GM18909 (cell line): ENCODE measurements around the gene GLI2.

Experiments used
- ATAC-seq: cut with Tn5 transposase; IDR thresholded peaks from one replicate; pipeline ENCODE4 v1.9.1; 2021; ENCODE audit warnings: mild to moderate bottlenecking; ENCODE audit not compliant: unreplicated experiment, poor library complexity

The GLI2 gene

DNA sequence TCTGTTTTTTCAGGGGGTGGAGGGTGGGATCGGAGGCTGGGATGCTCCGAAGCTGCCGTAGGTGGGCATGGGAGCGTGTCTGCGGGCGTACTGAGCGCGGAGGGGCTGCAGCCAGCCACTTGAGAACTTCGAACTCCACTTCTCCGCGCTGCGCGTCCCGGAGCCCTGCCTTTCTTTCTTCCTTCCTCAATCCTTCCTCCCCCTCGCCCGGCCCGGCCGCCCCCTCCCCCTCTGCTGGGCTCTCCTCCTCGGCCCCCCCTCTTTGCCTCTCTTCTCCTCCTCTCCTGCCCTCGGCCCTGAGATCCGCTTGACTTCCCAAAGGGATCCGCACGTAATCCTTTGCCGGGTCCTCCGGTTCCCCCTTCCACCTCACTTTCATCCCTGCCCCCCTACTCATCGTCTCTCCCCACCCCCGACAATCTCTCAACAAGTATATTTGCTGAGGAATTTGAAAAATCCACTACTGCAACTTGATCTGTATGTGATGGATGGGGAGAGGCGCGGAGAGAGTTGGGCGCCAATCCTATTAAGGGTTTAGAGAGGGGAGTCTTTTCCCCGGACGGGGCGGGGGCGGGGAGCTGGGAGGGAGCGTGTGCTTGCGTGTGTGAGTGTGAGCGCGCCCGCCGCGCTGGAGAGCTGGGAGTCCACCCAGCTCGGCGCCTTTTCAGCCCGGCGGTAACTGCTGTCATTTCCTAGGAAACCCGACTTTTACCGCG, 1.1 kb downstream of the GLI2 start:
- ATAC-seq: no peak

DNA sequence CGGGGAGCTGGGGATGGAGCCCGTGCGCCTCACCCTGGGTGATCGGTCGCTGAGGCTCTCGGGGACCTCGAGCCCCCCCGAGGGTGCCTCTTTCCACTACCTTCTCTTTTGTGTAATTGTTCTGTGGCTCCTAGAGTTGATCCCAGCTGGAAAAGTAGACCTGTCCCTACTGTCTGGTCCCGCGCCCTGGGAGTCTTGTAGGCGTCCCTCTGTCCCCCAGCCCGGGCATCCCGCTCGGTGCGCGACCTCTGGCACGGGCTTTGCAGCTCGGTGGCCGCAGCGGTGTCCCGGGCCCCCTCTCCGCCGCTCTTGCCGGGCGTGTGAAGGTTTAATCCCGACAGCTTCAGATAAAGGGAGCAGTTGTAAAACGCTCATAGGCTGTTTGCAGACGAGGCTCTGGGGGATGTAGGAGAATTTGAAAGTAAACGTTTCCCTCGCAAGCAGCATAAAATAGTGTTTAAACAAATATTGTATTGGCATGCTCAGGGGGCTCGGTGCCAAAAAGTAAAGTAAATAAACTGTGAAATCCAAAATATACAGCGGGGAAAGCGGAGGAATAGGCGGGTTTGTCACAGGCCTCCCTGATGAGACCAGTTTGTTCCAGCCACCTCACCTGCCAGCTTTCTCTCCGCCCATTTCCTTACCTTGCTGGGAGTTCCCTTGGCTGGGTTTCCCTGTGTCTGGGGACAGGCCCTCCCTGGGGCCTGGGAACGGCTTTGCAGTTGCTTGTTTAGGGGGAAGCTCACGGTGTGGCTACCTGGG, 1.9 kb downstream of the GLI2 start:
- no peak for ATAC-seq

DNA sequence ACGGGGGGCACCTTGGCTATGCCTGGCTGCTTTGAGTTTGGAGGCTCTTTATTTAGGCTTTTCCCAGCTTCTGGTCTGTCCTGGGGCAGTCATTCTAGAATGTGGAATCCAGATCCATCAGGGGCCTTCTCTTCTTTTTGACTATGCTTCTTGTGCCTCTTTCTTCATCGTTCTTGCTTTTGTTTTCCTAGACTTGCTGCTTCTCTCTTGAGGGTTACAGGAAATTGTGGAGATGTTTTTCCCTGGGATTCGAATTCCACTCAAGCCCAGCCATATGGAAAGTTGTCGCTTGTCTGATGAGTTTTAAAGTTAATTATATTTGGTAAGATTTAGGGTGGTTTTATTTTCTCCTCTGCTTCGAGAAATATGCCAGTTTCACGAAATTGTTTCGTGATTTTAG, 2.4 kb downstream of the GLI2 start:
- no peak for ATAC-seq

DNA sequence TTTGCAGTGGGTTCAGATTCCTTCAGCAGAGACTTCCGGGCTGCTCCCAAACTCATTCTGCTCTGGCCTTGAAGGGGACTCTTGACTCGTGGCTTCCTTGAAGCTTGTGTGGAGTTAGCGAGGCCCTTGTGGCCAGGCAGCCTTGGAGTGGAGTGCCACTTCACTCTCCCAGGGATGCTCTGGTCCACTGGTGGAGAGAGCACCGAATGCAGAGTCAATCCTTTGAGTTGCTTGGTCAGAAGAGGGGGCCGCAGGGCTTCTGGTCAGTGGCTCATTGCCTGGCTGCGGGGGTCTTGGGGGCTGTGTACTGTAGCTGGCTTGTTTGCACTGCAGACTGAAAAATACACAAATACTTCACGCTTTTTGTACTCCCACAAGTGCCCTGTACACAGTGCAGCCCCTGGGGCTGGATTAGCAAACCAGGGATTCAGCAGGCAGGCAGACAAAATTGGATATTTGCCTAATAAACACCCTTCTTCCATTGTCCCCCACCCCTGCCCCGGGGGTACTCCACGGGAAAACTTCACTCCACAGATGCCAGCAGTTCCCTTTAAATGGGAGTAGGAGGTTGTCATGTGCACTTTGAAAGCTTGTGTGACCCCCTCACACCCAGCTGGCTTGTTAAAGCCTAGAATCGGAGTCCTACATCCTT, 3.2 kb downstream of the GLI2 start:
- no peak for ATAC-seq

DNA sequence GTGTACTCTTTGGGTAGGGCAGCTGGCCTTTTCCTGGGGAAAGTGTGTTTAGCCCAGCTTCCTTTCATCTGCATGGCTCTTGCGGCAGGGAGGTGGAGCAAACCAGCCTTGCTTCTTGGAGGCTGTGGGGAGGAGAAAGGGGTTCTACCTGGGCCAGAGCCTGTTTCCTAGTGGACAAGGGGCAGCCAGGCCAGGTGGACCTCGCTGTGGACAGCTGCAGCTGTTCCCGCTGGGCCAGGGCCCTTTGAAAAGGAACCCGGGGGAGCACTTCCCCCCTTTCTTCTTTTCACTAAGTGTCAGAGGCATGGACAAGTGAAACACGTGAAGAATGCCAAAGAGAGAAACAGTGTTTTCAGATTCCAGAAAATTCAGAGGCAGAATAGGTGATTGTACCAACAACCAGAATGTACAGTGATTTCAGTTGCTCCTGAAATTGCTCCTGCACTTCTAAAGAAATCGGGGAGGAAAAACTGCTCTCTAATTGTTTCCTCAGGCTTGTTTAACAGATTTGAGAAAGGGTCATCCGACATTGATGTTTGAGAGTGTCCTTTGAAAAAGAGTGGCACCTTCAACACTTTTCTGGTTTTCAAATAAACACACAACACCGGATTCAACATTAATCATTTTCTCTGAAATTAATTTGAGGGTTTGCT, 3.9 kb downstream of the GLI2 start:
- no peak for ATAC-seq

DNA sequence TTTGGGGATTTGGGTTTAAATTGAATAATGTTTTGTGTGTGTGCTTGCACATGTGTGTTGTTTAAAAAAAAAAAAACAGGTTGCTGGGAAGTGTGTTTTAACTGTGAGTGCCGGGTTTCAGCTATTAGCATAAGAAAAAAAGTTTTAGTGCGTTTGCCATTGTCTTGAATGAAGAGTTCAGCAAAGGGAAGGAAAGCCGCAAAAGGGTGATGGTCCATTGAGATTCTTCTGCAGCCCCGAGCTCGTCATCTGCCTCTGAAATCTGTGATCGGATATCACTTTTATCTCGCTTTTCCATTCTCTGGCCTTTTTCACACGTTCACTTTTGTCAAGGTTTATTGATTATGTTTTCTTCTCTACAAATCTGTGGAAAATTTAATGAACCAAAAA, 4.7 kb downstream of the GLI2 start:
- ATAC-seq: no peak

DNA sequence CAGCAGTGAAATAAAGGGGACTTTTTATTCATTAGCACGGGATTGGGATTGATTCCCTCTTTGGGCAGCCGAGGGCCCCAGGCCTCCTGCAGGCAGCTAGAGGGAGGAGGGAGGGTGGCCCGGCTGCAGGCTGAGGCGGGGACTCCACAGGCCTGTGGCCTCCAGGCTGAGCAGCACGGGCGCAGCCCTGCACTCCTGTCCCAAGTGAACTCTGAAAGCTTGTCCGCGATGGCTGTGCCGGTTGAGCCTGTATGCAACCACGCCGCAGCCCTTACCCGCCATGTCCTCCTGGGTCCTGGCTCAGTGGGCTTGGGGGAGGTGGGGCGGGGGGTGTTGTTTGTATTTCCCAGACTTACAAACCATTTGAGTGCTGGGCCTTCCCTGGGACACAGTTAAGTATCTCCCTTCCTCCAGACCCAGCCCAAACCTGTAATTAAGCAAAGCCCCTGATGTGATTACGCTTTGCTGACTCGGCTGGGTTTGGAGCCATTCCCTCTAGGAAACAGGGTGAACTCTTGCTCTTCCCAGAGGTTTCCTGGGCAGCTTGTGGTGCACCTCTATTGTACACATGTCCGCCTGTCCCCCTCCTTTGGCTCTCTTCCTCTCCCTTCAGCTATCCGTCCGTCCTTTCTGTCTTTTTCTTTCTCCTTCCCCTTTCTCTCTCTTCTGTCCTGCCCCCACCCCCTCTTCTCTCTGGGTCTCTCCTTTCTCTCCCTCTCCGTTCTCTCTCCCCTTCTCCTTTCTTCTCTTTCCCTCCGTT, 5.3 kb downstream of the GLI2 start:
- no peak for ATAC-seq

DNA sequence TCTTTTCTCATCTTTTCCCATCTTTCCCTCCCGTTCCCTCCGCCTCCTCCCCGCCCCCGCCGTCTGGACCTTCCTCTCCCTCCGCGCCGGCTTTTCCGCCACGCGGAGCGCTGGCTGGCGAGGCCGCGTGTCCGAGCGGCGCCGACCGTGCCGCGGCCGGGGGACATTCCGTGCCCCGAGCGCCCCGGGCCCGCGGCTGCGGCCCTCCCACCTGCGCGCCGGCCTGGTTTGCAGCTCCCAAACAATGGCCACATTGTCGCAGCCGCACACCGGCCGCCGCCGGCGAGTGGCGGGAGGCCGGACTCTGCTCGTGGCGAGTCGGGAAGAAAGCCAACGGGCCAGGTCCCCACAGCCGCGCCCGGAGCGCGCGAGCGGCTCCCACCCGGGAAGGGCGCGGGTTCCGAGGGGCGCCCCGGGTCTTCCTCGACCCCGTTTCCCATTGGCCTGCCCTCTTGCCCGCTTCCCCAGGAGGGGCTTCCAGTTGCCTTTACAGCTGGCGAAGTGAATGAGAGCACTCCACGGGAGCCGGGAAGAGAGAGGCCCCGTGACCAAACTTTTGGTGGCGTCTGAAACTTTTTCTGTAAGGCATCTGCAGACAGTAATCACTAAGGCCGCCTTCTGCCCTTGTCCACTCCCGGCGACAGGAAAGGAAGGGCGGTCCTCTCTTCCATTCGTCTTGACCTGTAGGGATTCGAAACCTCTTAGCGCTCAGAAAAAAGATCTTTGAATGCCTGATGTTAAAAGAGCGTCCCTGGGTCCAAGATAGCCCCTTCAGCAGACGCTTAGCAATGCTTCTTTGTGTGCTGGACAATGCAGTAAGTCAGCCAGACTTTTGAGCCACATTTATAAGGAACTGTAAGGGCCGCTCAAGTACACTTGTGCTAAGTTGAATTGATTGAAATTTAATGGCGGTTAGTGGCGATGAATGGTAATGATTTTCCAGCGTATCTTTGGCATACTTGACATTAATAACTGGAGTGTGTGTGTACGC, 6.2 kb downstream of the GLI2 start:
- no peak for ATAC-seq

DNA sequence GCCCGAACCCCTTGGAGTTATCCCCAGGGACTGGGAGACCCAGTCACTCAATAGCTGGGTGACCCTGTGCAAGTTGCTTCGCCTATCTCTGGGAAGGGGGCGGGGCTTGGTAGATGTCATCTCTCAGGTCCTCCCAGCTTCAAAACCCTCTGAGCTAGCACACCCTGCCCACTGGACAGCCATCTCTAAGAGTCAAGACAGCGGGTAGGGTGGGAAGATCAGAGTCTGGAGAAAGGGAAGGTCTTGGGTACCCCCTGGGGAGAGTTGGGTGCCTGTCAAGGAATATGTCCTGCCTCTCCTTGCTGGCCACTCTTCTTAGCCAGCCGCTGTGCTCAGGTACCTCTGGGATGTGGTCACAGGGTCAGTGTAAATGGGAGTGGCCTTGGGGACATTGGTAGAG, 8.0 kb downstream of the GLI2 start:
- ATAC-seq: no peak

DNA sequence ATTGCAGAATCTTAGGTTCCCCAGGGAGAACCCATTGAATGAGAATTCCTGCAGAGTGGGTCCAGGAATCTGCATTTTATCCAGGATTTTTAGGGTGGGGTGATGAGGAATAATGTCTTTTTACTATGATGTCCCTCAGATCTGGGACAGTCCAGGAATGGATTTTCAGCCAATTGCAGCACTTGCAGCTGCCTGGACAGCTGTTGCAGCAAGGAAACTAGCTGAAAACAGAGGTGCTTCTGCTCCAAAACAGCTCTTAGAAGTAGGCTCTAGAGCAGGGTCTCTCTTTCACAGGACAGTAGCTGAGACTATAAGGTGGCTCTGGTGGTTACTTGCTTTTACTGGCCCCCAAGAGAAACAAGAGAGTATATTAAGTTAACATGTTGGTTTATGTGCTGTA, 9.1 kb downstream of the GLI2 start:
- no peak for ATAC-seq

DNA sequence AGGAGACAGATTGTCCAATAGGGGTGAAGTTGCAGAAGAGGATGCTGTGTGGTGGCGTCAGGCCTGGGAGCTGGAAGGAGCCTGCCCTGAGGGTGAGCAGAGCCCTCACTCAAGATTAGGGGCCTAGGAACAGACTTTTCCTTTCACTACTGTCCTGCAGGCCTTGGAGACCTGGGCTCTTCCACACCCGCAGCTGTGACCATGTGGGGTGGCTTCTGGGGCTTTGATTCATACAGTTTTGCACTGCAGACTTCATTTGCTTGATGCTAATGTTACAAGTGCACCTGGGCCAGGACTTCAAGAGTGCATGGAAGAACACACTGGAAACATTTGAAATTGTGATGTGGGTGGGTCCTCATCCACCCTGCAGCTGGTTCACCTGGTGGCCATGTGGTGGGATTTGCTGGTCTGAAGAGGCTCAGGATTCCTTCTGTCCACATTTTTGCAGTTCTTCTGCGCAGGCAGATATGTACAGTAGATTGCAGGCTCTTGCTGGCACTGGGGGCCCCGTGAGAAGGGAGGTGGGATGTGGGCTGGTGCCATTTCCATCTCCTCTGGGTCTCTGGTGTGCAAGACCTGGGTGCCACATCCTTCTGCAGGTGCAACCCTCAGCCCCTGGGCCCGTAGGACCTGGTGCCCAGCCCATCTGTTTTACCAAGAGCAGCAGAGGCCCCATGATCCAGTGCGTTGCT, 9.9 kb downstream of the GLI2 start:
- no peak for ATAC-seq

DNA sequence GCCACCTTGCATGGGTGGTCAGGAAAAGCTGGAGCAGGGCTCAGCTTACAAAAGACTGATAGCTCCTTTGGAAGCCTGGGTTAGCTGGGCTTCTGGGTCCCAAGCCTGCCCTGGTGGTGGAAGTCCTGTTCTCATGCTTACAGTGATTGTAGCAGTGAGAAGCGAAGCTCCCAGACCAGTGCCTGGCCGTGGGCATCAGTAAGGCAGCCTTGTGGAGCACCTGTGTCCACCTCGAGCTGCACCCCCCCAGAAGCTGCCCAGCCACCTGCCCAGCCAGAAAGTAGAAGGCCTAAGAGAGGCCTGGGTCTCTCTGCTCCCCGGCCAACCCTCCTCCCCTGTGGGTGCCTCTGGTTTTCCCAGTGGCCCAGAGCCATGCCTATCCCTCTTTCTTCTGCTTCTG, 10.5 kb downstream of the GLI2 start:
- no peak for ATAC-seq

DNA sequence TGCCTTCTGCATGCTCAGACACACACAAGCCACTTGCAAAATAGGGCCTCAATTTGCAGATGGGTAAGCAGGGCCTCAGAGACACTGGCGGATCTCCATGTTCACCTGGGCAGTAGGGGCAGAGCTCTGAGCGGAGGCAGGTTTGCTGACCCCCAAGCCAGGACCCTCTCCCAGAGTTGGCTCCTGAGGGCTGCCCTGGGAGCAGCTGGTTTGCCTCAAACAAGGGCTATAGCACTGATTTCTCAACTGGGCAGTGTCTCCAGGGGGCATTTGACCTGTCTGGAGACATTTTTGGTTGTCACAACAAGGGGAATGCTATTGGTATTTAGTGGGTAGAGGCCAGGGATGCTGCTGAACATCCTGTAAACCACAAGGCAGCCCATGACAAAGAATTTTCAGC, 11.6 kb downstream of the GLI2 start:
- no peak for ATAC-seq

DNA sequence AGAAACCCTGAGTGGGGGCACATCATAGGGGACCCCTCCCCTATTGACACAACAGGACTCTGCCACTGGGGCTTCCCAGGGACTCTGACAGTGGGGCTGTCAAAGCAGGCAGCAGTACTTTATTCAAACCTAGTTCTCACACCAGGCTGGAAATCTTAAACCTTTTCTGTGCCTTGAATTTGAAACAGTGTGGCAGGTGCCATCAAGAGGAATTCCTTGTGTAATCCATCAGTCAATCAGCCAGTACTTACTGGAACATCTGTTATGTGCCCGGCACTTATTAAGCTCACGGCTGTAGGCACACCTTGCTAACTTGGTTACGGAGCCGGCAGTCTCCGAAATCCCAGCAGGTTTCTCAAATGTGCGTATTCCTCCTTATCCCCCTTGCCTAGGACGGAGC, 12.0 kb downstream of the GLI2 start:
- no peak for ATAC-seq

DNA sequence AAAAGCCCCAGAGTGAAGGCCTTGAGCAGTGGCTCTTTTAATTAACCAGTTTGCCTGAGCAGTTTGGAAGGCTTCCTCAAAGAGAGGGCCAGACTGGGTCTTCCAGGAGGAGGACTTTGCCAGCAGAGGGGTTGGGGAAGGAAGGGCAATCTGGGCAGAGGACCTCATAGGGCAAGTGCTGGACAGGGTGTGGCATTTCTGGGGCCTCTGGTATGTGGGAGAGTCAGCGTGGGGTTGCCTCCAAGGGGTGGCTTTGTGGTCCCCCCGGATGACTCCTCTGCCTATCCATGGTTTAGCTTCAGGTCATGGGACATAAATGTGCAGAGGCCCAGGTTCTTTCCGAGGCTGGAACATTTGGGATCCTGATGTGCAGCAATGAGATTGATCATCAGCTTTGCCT, 12.6 kb downstream of the GLI2 start:
- ATAC-seq: no peak

DNA sequence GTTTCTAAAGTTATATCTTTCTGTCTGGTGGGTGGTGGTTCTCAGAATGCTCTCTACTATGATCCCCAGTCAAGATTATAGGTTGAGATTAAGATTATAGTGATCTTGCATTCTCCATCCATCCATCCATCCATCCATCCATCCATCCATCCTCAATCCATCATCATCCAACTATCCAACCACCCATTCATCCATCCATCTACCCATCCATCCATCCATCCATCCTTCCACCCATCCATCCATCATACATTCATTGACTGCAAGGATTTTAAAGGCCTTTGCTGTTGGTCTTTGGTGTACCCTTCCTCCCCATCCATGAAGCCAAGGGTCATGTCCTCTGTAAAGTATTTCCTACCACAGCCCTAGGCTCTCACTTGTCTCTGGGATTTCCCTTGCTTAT, 13.1 kb downstream of the GLI2 start:
- ATAC-seq: no peak

DNA sequence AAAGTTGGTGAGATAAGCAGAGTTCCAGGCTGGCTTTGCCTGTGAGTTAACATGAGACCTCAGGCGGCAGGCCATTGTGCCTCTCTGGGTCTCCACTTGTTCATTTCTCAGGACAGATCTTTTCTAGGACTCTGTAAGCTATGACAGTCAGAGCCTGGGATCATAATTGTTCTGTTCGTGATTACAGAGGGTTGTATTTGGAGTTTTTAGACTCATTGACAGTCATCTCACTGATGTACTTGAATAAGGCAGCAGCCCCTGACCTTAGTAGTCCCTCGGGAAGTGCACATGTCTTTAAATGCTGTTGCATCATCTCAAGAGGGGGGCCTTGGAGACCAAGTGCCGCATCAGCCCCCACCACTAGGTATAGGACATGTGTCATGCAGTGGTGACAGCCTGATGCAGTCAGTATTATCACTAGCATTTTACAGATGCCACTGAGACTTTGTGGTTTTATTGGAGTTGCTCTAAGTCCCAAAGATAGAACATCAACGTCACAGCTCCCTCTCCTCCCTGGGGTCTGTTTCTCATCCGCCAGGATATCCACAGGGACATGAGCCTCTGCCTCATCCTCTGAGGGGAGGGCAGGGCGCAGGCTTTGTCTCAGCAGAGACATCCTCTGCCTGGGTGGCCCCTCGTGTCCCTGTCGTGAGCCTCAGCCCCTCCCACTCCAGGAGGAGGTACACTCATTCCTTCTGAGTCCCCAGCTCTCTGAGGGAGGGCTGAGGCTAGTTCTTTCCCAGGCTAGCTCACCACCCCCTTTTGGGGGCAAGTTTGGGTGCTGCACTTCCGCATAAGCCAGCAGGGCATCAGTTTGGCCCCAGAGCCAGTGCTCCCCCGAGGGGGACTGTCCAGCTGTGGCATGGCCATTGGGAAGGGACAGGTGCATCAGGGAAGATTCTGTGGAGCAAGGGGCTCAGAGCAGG, 14.1 kb downstream of the GLI2 start:
- ATAC-seq: no peak
